ENCODE data around the gene POU2AF3.

- TF ChIP-seq POLR2AphosphoS5 (IDR thresholded peaks at IDR 0.05; ENCODE audit: low read depth, low read length) (no peak), EZH2 (IDR thresholded peaks at IDR 0.05) (no peak), TCF7L2 (IDR thresholded peaks at IDR 0.05; ENCODE audit: borderline replicate concordance, extremely low read depth, insufficient read depth, insufficient read length) (no peak), RAD21 (IDR thresholded peaks at IDR 0.05; ENCODE audit: low read depth) (no peak)
- TF ChIP-seq, protein P1, sequence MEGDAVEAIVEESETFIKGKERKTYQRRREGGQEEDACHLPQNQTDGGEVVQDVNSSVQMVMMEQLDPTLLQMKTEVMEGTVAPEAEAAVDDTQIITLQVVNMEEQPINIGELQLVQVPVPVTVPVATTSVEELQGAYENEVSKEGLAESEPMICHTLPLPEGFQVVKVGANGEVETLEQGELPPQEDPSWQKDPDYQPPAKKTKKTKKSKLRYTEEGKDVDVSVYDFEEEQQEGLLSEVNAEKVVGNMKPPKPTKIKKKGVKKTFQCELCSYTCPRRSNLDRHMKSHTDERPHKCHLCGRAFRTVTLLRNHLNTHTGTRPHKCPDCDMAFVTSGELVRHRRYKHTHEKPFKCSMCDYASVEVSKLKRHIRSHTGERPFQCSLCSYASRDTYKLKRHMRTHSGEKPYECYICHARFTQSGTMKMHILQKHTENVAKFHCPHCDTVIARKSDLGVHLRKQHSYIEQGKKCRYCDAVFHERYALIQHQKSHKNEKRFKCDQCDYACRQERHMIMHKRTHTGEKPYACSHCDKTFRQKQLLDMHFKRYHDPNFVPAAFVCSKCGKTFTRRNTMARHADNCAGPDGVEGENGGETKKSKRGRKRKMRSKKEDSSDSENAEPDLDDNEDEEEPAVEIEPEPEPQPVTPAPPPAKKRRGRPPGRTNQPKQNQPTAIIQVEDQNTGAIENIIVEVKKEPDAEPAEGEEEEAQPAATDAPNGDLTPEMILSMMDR (IDR thresholded peaks at IDR 0.05 in 2 of 3, conservative IDR thresholded peaks at IDR 0.05 in 1 of 3; ENCODE audit: borderline replicate concordance in 1 of 3, insufficient read depth in 1 of 3, low read depth in 2 of 3, low read length in 2 of 3), result no peak
- TF ChIP-seq, protein P2, sequence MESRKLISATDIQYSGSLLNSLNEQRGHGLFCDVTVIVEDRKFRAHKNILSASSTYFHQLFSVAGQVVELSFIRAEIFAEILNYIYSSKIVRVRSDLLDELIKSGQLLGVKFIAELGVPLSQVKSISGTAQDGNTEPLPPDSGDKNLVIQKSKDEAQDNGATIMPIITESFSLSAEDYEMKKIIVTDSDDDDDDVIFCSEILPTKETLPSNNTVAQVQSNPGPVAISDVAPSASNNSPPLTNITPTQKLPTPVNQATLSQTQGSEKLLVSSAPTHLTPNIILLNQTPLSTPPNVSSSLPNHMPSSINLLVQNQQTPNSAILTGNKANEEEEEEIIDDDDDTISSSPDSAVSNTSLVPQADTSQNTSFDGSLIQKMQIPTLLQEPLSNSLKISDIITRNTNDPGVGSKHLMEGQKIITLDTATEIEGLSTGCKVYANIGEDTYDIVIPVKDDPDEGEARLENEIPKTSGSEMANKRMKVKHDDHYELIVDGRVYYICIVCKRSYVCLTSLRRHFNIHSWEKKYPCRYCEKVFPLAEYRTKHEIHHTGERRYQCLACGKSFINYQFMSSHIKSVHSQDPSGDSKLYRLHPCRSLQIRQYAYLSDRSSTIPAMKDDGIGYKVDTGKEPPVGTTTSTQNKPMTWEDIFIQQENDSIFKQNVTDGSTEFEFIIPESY (IDR thresholded peaks at IDR 0.05; ENCODE audit: extremely low read depth, insufficient replicate concordance, low read length), result no peak
- TF ChIP-seq, protein P3, sequence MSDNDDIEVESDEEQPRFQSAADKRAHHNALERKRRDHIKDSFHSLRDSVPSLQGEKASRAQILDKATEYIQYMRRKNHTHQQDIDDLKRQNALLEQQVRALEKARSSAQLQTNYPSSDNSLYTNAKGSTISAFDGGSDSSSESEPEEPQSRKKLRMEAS (IDR thresholded peaks at IDR 0.05), result no peak
Observed at GRCh38 chr11:111260811-111261210, 37.5 kb upstream of the POU2AF3 start.

Measured in HCT116 (cell line).